ENCODE results near the gene RFX8.

DNA sequence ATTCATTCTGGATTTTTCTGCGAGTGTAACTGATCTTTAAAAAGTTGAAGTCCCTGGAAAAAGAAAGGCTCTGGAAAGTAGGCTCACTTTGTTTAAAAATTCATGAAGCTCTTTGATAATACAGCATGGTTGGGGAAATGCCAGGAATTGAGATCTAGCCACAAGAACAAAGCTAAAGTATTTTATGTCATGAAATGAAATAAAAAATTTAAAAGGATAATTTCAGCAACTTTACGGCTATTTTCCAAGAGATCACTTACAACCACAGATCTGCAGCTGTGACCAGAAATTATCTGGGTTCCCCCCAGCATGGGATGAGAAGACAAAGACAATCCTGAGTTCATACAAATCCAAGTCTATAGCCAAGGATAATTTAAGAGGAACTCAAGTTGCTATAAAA is 25.3 kb upstream of the RFX8 start:
- TF ChIP-seq ZSCAN29 (IDR thresholded peaks at IDR 0.05), result no peak
- TF ChIP-seq CBX8 (IDR thresholded peaks at IDR 0.05; ENCODE audit: borderline replicate concordance, extremely low read depth, low read depth, low read length, poor library complexity, severe bottlenecking), result no peak
- TF ChIP-seq KLF1 (tag; IDR thresholded peaks at IDR 0.05), result no peak
- TF ChIP-seq BRD9 (IDR thresholded peaks at IDR 0.05; ENCODE audit: low read depth, partially characterized antibody), result no peak

Measured in K562 (cell line).